HEK293T (cell line): ENCODE results near the gene EDC3.

ENCODE experiments used
- BHLHE40 ChIP-seq: fragments of 450-650 bp; IDR thresholded peaks from 2 replicates; pipeline ENCODE4 v1.6.1; 2016; ENCODE audit warnings: mild to moderate bottlenecking, moderate library complexity, borderline replicate concordance
- FOXA1 ChIP-seq: fragments of 450-650 bp; IDR thresholded peaks from 2 replicates; pipeline ENCODE4 v1.6.1; 2016; ENCODE audit warnings: mild to moderate bottlenecking
- FOXK2 ChIP-seq: fragments of 450-650 bp; IDR thresholded peaks from 2 replicates; pipeline ENCODE4 v1.6.1; 2016; ENCODE audit warnings: mild to moderate bottlenecking
- FOXM1 ChIP-seq: fragments of 450-650 bp; IDR thresholded peaks from 2 replicates; pipeline ENCODE4 v1.6.1; 2017; ENCODE audit warnings: mild to moderate bottlenecking, borderline replicate concordance
- HDGF ChIP-seq: fragments of 450-650 bp; IDR thresholded peaks from 2 replicates; pipeline ENCODE4 v1.6.1; 2017; ENCODE audit warnings: antibody characterized with exemption, borderline replicate concordance
- NFRKB ChIP-seq: fragments of 450-650 bp; IDR thresholded peaks from 2 replicates; pipeline ENCODE4 v1.6.1; 2016; ENCODE audit warnings: mild to moderate bottlenecking, moderate library complexity
- SP1 ChIP-seq: fragments of 450-650 bp; IDR thresholded peaks from 2 replicates; pipeline ENCODE4 v1.6.1; 2017
- SUZ12 ChIP-seq: fragments of 450-650 bp; IDR thresholded peaks from 2 replicates; pipeline ENCODE4 v1.6.1; 2016; ENCODE audit warnings: mild to moderate bottlenecking
- ZNF384 ChIP-seq: fragments of 450-650 bp; IDR thresholded peaks from 2 replicates; pipeline ENCODE4 v1.6.1; 2016

DNA sequence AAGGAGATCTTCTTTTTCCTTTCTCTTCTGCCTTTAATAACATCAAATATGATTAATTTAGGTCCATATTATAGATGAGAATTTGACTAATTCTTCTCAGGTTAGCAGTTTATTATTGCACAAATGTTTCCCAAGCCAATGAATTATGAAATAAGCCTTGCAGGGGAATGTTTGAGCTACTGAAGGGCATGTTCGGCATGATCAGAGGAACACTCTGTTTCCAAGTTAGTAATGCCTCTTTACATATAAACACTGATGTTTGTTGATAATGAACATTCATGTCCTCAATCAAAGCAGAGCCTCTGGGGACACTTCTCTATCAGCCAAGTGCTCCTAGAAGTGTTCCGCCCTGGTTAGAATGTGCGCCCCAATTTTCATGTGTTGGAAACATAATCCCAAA lies 39.5 kb upstream of the EDC3 start:
- TF ChIP-seq FOXK2: no peak
- no peak for TF ChIP-seq ZNF384
- no peak for TF ChIP-seq FOXM1
- no peak for TF ChIP-seq FOXA1
- no peak for TF ChIP-seq SP1
- TF ChIP-seq BHLHE40: no peak
- no peak for TF ChIP-seq SUZ12
- no peak for TF ChIP-seq NFRKB
- no peak for TF ChIP-seq HDGF
